Lung (tissue), 13 donors: ENCODE data around the gene RABGEF1. TPM values are rescaled to one million over a fixed set of nuclear protein-coding genes. Genes with fewer than 3 reads are reported as not detected.

Source experiments
- ATAC-seq: fragments of 200-7000 bp; cut with Tn5 transposase; one replicate; pipeline ENCODE4 v1.9.1; 2020; ENCODE audit warnings: moderate number of reproducible peaks; ENCODE audit not compliant: insufficient read depth, low FRiP score
- DNase-seq, 3 donors: peaks; one replicate each; pipeline ENCODE4 v3.0.0-alpha.2; 2013 to 2017
- H3K27ac ChIP-seq, 2 donors: one replicate each; pipeline ENCODE4 v1.5.1; 2013; ENCODE audit warnings: mild to moderate bottlenecking in 2 of 2, moderate library complexity in 2 of 2, control low read depth in 1 of 2, inconsistent platforms in 1 of 2, low read depth in 1 of 2, low read length in 1 of 2
- H3K27me3 ChIP-seq, 3 donors: one replicate each; pipeline ENCODE4 v1.5.1; 2013; ENCODE audit warnings: low read length in 2 of 3; ENCODE audit not compliant: control insufficient read depth in 3 of 3, insufficient read depth in 3 of 3
- H3K36me3 ChIP-seq, 4 donors: one replicate each; pipeline ENCODE4 v1.5.1; 2013; ENCODE audit warnings: low read length in 4 of 4, mild to moderate bottlenecking in 1 of 4, moderate library complexity in 1 of 4; ENCODE audit not compliant: control insufficient read depth in 4 of 4, insufficient read depth in 4 of 4
- H3K4me1 ChIP-seq, 5 donors: one replicate each; pipeline ENCODE4 v1.5.1; 2013; ENCODE audit warnings: low read length in 5 of 5, mild to moderate bottlenecking in 2 of 5, moderate library complexity in 1 of 5; ENCODE audit not compliant: control insufficient read depth in 5 of 5, insufficient read depth in 5 of 5
- H3K4me3 ChIP-seq: one replicate; pipeline ENCODE4 v1.5.1; 2013; ENCODE audit warnings: mild to moderate bottlenecking, control low read depth, moderate library complexity
- H3K9ac ChIP-seq, 2 donors: one replicate each; pipeline ENCODE4 v1.5.1; 2013; ENCODE audit warnings: low read length in 2 of 2, control low read depth in 1 of 2; ENCODE audit not compliant: insufficient read depth in 1 of 2
- H3K9me3 ChIP-seq, 4 donors: one replicate each; pipeline ENCODE4 v1.5.1; 2013; ENCODE audit warnings: low read length in 3 of 4, mild to moderate bottlenecking in 1 of 4, moderate library complexity in 1 of 4; ENCODE audit not compliant: control insufficient read depth in 4 of 4, insufficient read depth in 3 of 4
- CTCF ChIP-seq: IDR thresholded peaks from 2 replicates; pipeline ENCODE4 v1.5.1; 2012; ENCODE audit warnings: mild to moderate bottlenecking; ENCODE audit errors: control extremely low read depth, extremely low read depth
- WGBS, 2 donors: extraction: QIAGEN DNeasy Blood & Tissue Kit; methylation state at CpG; one replicate each; pipeline ENCODE4 v1.1.7; 2013; 5-methylcytosine and 5-hydroxymethylcytosine counted together
- polyA plus RNA-seq, 2 donors: library from polyadenylated mRNA; stranded (reverse); fragments of 200-250 nt; gene quantifications; one replicate each; pipeline ENCODE4 v1.2.1, GENCODE V29; 2013
- small RNA-seq: library from RNA; depleted of rRNA; stranded (forward); fragments of <200 nt; gene quantifications from one replicate; pipeline ENCODE3, GENCODE V24; 2014; ENCODE audit warnings: low replicate concordance
- total RNA-seq, 2 donors: library from RNA; depleted of rRNA in 1 of 2; stranded (reverse); fragments of >200 nt in 1 of 2; gene quantifications; one replicate each; pipeline ENCODE4 v1.2.1, GENCODE V29; 2014 to 2021
- donor health status: control.
- donor health status: control.
- donor health status: Bipolar disorder and iron deficiency.
- donor health status: healthy.
- donor health status: DM: yes; HTN: yes; CAD: no.

Gene RABGEF1
- total and polyA plus RNA-seq, 4 donors = 9.3 to 27.3 (median 18.9) TPM

- no peak for TF ChIP-seq CTCF
- Histone ChIP-seq H3K4me3 (no peak overlapping the region), H3K4me1 (no peaks in the 10 kb centered on the region), H3K27ac (peak overlapping the region in 1 of 2 donors; percentile 14), H3K27me3 (no peaks in the 10 kb centered on the region), H3K36me3 (peaks cover 0 to 18% (median under 1%) of the 10 kb centered on the region in 4 donors), H3K9ac (no peak overlapping the region), H3K9me3 (no peaks in the 10 kb centered on the region)
- ATAC-seq (no peak), DNase-seq (no peak)
- 88 to 96% methylated on average over 1 of the region's 1 CpG for WGBS, 2 donors
These were observed 118.8 kb downstream of the RABGEF1 start for GRCh38 chr7:66859339-66859738.

- Histone ChIP-seq H3K9ac (no peak overlapping the region), H3K27ac (peak overlapping the region in 1 of 2 donors; percentile 14), H3K36me3 (peaks cover 0 to 18% (median 1%) of the 10 kb centered on the region in 4 donors), H3K27me3 (no peaks in the 10 kb centered on the region), H3K4me3 (no peak overlapping the region), H3K4me1 (no peaks in the 10 kb centered on the region), H3K9me3 (no peaks in the 10 kb centered on the region)
- 86 to 87% methylated on average over 10 of the region's 10 CpGs for WGBS, 2 donors
- DNase-seq = no peak
- TF ChIP-seq CTCF = no peak
- peak; percentile 27 for ATAC-seq
These were observed 119.5 kb downstream of the RABGEF1 start for GRCh38 chr7:66859794-66860645.

GRCh38 chr7:66860767-66861166 lies 120.2 kb downstream of the RABGEF1 start:
- H3K27ac ChIP-seq = no peak overlapping the region
- H3K27me3 ChIP-seq = no peaks in the 10 kb centered on the region
- H3K36me3 ChIP-seq = peaks cover 0 to 18% (median 1%) of the 10 kb centered on the region in 4 donors
- no peak for TF ChIP-seq CTCF
- DNase-seq = no peak
- WGBS, 2 donors = 96% methylated on average over 3 of the region's 3 CpGs
- ATAC-seq = no peak
- no peaks in the 10 kb centered on the region for H3K9me3 ChIP-seq
- H3K9ac ChIP-seq = no peak overlapping the region
- no peak overlapping the region for H3K4me3 ChIP-seq
- no peaks in the 10 kb centered on the region for H3K4me1 ChIP-seq

Small RNA genes within 50 kb of the gene (small RNA-seq; reads per million reads assigned to genes)
- not detected for gene AC027644.2

Other genes with a start within 250 kb of the RABGEF1 start
- gene KCTD7, start 111.9 kb upstream of the RABGEF1 start, total RNA-seq = 10 to 100 TPM; 10.2 to 19.7 TPM
- gene KCTD7, start 111.9 kb upstream of the RABGEF1 start, polyA plus RNA-seq = 1 to 10 TPM; 4.9 TPM
- gene TMEM248, start 180.5 kb downstream of the RABGEF1 start, total RNA-seq = 100 to 1,000 TPM in 1 of 2 donors, 10 to 100 TPM in 1; 74.2 to 114 TPM
- gene TMEM248, start 180.5 kb downstream of the RABGEF1 start, polyA plus RNA-seq = 10 to 100 TPM; 46.0 to 52.0 TPM